GM13977 (cell line): ENCODE results near the gene PRPF18.
"Not testable (repeated sequence)": the region's sequence is repeated elsewhere in the genome, so short reads cannot be mapped to it uniquely, and the experiment has no call there.

Experiments
- DNase-seq: peaks from one replicate; pipeline ENCODE4 v3.0.0; 2012; ENCODE audit warnings: low spot score
- CTCF ChIP-seq: IDR thresholded peaks from 2 replicates; pipeline ENCODE4 v1.5.1; 2012; ENCODE audit warnings: mild to moderate bottlenecking, control low read depth; ENCODE audit not compliant: insufficient read depth; ENCODE audit errors: extremely low read depth, missing control alignments
- in situ Hi-C: fragments of 300-500 bp; cut with MboI; formaldehyde crosslinking; loops from one replicate; pipeline ENCODE4 v1.12.0; 2022; ENCODE audit warnings: low sequenced_read_pairs, low pct_unique_long_range_greater_than_20kb, mixed read lengths, inconsistent platforms; ENCODE audit not compliant: unreplicated experiment

The PRPF18 gene

GRCh38 chr10:13586676-13587355 lies at the start of gene PRPF18:
Gene PRPF18 (plus strand): TSS chr10:13586965. CDS start chr10:13587087, 122 bp downstream.
- in situ Hi-C loops = no loop called here
- peak; percentile 94 for DNase-seq
- peak; percentile 96 for TF ChIP-seq CTCF

- DNase-seq, in situ Hi-C loops: not testable (repeated sequence)
These were observed 48.8 kb upstream of the PRPF18 start for GRCh38 chr10:13537985-13538384.

GRCh38 chr10:13542533-13542932 lies 44.2 kb upstream of the PRPF18 start:
- DNase-seq = no peak
- in situ Hi-C loops = no loop called here
- no peak for TF ChIP-seq CTCF

- no peak for TF ChIP-seq CTCF
- in situ Hi-C loops = no loop called here
These were observed 36.0 kb upstream of the PRPF18 start for GRCh38 chr10:13550802-13551201.

GRCh38 chr10:13555884-13556510 lies 30.8 kb upstream of the PRPF18 start:
- DNase-seq = no peak
- in situ Hi-C loops = no loop called here
- no peak for TF ChIP-seq CTCF

More at GRCh38 chr10:13550802-13551201, 36.0 kb upstream of the PRPF18 start:
- no peak for DNase-seq

- in situ Hi-C loops = no loop called here
- no peak for TF ChIP-seq CTCF
- no peak for DNase-seq
These were observed 27.6 kb upstream of the PRPF18 start for GRCh38 chr10:13559124-13559700.

GRCh38 chr10:13560597-13560996 lies 26.2 kb upstream of the PRPF18 start:
- in situ Hi-C loops = no loop called here
- DNase-seq = no peak
- TF ChIP-seq CTCF = no peak
